ENCODE data around the gene KLHL13.

Gene KLHL13

DNA sequence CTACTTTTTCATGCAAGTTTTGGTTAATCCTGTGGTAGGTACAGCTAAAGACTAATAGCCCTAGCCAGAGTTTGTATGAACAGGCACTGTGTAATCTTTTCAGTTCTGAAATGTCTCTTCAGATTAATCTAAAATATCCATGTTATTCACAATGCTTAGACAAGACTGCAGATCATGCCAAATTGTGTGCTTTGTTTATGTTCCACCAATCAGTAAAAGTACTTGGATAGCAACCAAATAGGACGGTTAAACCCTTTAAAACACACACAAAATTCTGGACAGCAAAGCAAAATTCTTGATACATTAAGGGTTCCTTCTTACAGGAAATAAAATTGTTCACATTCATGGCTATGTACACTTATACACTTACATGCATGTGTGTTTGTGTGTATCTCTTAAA lies 139.1 kb downstream of the KLHL13 start:
- no peaks in the 10 kb centered on the region for H3K27me3 ChIP-seq
- TF ChIP-seq, protein P1, sequence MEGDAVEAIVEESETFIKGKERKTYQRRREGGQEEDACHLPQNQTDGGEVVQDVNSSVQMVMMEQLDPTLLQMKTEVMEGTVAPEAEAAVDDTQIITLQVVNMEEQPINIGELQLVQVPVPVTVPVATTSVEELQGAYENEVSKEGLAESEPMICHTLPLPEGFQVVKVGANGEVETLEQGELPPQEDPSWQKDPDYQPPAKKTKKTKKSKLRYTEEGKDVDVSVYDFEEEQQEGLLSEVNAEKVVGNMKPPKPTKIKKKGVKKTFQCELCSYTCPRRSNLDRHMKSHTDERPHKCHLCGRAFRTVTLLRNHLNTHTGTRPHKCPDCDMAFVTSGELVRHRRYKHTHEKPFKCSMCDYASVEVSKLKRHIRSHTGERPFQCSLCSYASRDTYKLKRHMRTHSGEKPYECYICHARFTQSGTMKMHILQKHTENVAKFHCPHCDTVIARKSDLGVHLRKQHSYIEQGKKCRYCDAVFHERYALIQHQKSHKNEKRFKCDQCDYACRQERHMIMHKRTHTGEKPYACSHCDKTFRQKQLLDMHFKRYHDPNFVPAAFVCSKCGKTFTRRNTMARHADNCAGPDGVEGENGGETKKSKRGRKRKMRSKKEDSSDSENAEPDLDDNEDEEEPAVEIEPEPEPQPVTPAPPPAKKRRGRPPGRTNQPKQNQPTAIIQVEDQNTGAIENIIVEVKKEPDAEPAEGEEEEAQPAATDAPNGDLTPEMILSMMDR (IDR thresholded peaks at IDR 0.05): no peak
- H3K9me3 ChIP-seq: no peaks in the 10 kb centered on the region
- H3K4me1 ChIP-seq: peaks cover 0 to 6% (median 0%) of the 10 kb centered on the region in 4 donors
- intact Hi-C loops (cut with DNase I; ENCODE audit: low total_unique reads): no loop called here
- no peak overlapping the region for H3K4me3 ChIP-seq
- no peak for DNase-seq
- H3K27ac ChIP-seq: no peak overlapping the region
- no peaks in the 10 kb centered on the region for H3K36me3 ChIP-seq

DNA sequence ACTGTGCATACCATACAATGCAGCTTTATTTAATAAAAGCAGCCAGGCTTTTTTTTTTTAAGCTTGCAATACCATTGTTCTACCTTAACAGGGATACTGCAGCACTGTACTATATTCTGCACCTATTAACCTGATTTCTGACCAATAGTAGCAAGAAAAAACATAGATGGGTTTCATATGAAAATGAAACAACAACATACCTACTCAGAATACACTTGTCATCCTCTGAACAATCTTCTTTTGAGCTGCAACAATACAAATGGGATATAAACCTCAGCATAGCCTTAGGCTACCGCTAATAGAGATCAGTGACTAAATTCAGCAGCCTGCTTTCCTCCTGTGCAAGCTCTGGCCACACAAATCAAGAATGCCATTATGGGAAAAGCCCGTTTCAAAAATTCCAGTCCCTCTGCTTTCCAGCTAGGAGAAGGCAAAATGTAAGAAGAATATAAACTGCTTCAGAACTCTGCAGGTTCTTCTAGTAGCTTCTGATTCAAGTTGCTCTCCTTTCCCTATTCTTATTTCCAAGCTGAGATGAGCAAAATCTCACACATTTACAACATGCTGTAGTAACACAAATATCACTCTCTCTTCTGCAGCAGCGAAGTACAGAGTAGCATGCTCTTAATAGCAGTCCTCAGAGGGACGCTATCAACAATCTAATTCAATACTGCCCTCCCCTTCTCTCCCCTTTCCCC lies 143.4 kb downstream of the KLHL13 start:
- H3K27me3 ChIP-seq: no peaks in the 10 kb centered on the region
- intact Hi-C loops (cut with DNase I; ENCODE audit: low total_unique reads): no loop called here
- no peaks in the 10 kb centered on the region for H3K36me3 ChIP-seq
- peaks cover 0 to 9% (median 0%) of the 10 kb centered on the region in 4 donors for H3K4me1 ChIP-seq
- no peak for DNase-seq
- no peak overlapping the region for H3K27ac ChIP-seq
- H3K9me3 ChIP-seq: no peaks in the 10 kb centered on the region
- no peak overlapping the region for H3K4me3 ChIP-seq
- TF ChIP-seq, protein P1 (IDR thresholded peaks at IDR 0.05): no peak

DNA sequence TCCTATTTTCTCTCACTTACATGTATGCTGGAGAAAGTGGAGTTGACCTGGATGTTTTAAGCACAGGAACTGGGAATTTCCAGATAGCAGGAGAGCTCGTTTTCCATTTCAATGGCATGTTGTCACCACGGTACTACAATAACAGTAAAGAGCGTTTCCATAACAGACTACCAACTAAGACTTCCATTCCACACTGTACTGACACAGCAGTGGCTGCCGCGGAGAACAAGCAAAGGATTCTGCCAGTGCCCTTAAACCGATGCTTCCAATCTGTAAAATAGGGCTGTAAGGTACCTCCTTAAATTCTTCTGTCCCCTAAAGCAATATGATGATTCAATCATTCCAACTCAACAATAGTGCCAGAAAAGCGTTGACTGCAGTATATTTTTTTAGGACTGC lies 143.9 kb downstream of the KLHL13 start:
- Histone ChIP-seq H3K36me3 (no peaks in the 10 kb centered on the region), H3K4me3 (no peak overlapping the region), H3K27ac (no peak overlapping the region), H3K27me3 (no peaks in the 10 kb centered on the region), H3K4me1 (peaks cover 0 to 9% (median 0%) of the 10 kb centered on the region in 4 donors), H3K9me3 (no peaks in the 10 kb centered on the region)
- no peak for DNase-seq
- intact Hi-C loops (cut with DNase I; ENCODE audit: low total_unique reads): no loop called here
- TF ChIP-seq, protein P1 (IDR thresholded peaks at IDR 0.05): no peak

DNA sequence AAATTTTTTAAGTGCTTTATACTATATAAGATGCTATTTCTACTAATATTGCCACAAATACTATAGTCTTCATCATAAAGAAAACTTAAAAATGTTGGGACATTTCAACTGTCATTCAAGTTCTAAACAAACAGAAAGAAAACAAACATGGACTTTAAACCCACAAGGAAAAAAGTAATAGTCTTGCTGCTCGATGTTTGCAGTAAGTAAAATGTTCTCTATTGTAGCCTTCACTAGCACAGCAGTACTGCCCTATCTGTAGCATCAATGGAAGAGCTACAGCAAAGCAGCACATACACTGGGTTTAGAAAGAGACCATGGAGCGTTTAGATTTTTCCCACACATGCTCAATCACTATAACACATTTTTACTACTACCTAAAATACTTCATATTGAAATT lies 146.8 kb downstream of the KLHL13 start:
- H3K4me3 ChIP-seq: no peak overlapping the region
- intact Hi-C loops (cut with DNase I; ENCODE audit: low total_unique reads): no loop called here
- TF ChIP-seq, protein P1 (IDR thresholded peaks at IDR 0.05): no peak
- H3K9me3 ChIP-seq: no peaks in the 10 kb centered on the region
- no peaks in the 10 kb centered on the region for H3K36me3 ChIP-seq
- H3K27ac ChIP-seq: no peak overlapping the region
- H3K4me1 ChIP-seq: peaks cover 0 to 9% (median 0%) of the 10 kb centered on the region in 4 donors
- no peak for DNase-seq
- no peaks in the 10 kb centered on the region for H3K27me3 ChIP-seq

DNA sequence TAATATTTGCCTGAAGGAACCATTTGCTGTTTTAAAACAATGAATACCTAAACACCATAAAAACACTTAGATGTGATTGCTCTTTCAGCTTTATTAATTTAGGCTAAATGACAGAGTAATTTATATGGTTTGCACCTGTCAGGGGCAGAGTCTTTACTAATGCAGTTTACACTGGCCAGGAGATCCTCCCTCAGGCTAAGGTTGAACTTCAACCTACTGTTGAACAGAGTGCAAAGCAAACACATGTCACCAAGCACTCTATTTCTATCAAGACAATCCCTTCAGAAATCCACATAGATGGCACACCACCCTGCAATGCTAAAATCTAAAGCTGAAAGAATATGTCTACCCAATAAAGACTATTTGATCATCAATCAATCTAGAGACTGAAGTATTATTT lies 147.3 kb downstream of the KLHL13 start:
- no peak for DNase-seq
- H3K36me3 ChIP-seq: no peaks in the 10 kb centered on the region
- peaks cover 0 to 9% (median 0%) of the 10 kb centered on the region in 4 donors for H3K4me1 ChIP-seq
- TF ChIP-seq, protein P1 (IDR thresholded peaks at IDR 0.05): no peak
- H3K4me3 ChIP-seq: no peak overlapping the region
- H3K27ac ChIP-seq: no peak overlapping the region
- intact Hi-C loops (cut with DNase I; ENCODE audit: low total_unique reads): no loop called here
- H3K9me3 ChIP-seq: no peaks in the 10 kb centered on the region
- no peaks in the 10 kb centered on the region for H3K27me3 ChIP-seq

Measured in tibial artery (tissue), 4 donors.